ENCODE measurements around the gene ADCY7. TPM values are rescaled to one million over a fixed set of nuclear protein-coding genes. Genes with fewer than 3 reads are reported as not detected.

The ADCY7 gene
- total and polyA plus RNA-seq, 2 experiments from 2014 or later, result 9.3 to 28.8 TPM

DNA sequence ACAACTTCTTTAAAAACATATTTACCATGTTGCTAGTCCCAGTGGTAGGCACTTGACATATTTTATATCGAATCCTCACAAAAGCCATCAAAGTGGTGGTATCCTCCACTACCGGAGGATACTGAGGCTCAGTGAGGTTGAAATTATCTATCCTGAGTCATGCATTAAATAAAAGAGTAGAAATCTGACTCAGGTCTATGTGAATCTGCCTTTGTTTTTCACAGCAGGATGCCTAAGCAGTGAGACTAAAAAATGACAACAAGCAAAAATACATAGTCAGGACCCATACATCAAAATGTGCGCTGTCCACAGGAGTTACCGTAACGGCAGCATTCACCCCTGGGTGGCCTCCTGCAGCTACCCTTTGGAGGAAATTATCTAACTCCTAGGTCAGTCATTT is 84.8 kb downstream of the ADCY7 start:
- Histone ChIP-seq H3K27me3 (no peaks in the 10 kb centered on the region), H3K4me3 (no peak overlapping the region), H3K36me3 (peaks cover 39% of the 10 kb centered on the region), H3K9me3 (ENCODE audit: low read depth) (no peaks in the 10 kb centered on the region), H3K27ac (no peak overlapping the region), H3K4me1 (ENCODE audit: low read depth) (no peaks in the 10 kb centered on the region)
- no peak for DNase-seq (ENCODE audit: low read depth in 1 of 2, low spot score in 1 of 2)
- TF ChIP-seq CTCF (IDR thresholded peaks at IDR 0.05; ENCODE audit: low read depth, low read length), result no peak

DNA sequence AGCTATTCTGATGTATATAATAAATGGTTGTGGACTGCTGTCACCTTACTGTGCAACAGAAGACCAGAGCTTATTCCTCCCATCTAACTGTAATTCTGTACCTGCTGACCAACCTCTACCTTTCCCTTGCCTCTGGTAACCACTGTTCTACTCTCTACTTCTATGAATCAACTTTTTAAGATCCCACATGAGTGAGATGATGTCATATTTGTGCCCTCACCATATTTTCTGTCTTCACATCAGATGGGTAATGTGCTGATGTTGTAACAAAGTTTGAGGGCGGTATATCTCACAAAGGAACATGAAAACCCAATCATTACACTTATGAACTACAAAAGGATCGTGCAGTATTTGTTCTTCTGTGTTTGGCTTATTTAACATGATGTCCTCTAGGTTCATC is 85.6 kb downstream of the ADCY7 start:
- H3K9me3 ChIP-seq (ENCODE audit: low read depth), result no peaks in the 10 kb centered on the region
- no peaks in the 10 kb centered on the region for H3K4me1 ChIP-seq (ENCODE audit: low read depth)
- TF ChIP-seq CTCF (IDR thresholded peaks at IDR 0.05; ENCODE audit: low read depth, low read length), result no peak
- no peak for DNase-seq (ENCODE audit: low read depth in 1 of 2, low spot score in 1 of 2)
- H3K27ac ChIP-seq, result no peak overlapping the region
- peaks cover 39% of the 10 kb centered on the region for H3K36me3 ChIP-seq
- no peaks in the 10 kb centered on the region for H3K27me3 ChIP-seq
- no peak overlapping the region for H3K4me3 ChIP-seq

- H3K36me3 ChIP-seq, result peaks cover 39% of the 10 kb centered on the region
- H3K9me3 ChIP-seq (ENCODE audit: low read depth), result no peaks in the 10 kb centered on the region
- no peak for DNase-seq (ENCODE audit: low read depth in 1 of 2, low spot score in 1 of 2)
- no peak overlapping the region for H3K27ac ChIP-seq
- no peaks in the 10 kb centered on the region for H3K27me3 ChIP-seq
- no peak for TF ChIP-seq CTCF (IDR thresholded peaks at IDR 0.05; ENCODE audit: low read depth, low read length)
- H3K4me1 ChIP-seq (ENCODE audit: low read depth), result no peaks in the 10 kb centered on the region
- no peak overlapping the region for H3K4me3 ChIP-seq
Observed at GRCh38 chr16:50354082-50354481, 87.7 kb downstream of the ADCY7 start.

- Histone ChIP-seq H3K9me3 (ENCODE audit: low read depth) (no peaks in the 10 kb centered on the region), H3K36me3 (peaks cover 34% of the 10 kb centered on the region), H3K4me1 (ENCODE audit: low read depth) (no peaks in the 10 kb centered on the region), H3K4me3 (no peak overlapping the region), H3K27ac (no peak overlapping the region), H3K27me3 (no peaks in the 10 kb centered on the region)
- TF ChIP-seq CTCF (IDR thresholded peaks at IDR 0.05; ENCODE audit: low read depth, low read length), result peak; percentile 61
- DNase-seq (ENCODE audit: low read depth in 1 of 2, low spot score in 1 of 2), result peak; percentile 23 to 33
Observed at GRCh38 chr16:50354629-50355456, 88.5 kb downstream of the ADCY7 start.

DNA sequence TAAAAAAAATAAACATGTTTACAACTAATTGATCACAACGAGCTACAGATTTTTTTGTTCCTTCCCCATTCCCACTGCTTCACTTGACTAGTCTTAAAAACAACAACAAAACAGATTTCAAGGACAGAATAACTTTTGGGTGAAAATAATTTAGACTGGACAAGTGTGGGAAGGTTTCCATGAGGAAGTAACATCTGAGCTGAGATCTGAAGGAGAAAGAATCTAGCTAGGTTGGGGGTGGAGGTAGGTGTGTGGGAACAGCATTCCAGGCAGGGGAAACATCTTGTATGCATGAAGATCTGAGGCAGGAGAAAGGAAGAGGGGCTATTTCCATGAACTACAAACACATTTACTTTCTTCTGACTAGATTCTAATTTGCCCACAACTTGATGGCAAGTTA is 93.3 kb downstream of the ADCY7 start:
- no peaks in the 10 kb centered on the region for H3K4me1 ChIP-seq (ENCODE audit: low read depth)
- TF ChIP-seq CTCF (IDR thresholded peaks at IDR 0.05; ENCODE audit: low read depth, low read length), result no peak
- no peaks in the 10 kb centered on the region for H3K9me3 ChIP-seq (ENCODE audit: low read depth)
- H3K4me3 ChIP-seq, result no peak overlapping the region
- H3K27me3 ChIP-seq, result no peaks in the 10 kb centered on the region
- H3K36me3 ChIP-seq, result peaks cover 22% of the 10 kb centered on the region
- DNase-seq (ENCODE audit: low read depth in 1 of 2, low spot score in 1 of 2), result no peak
- H3K27ac ChIP-seq, result no peak overlapping the region

Data from cardiac muscle cell (in vitro differentiated cells and primary cell).